Peyer's patch (tissue), 4 donors: ENCODE data around the gene UBE2H.
"Not testable (repeated sequence)": the region's sequence is repeated elsewhere in the genome, so short reads cannot be mapped to it uniquely, and the experiment has no call there.

Source experiments
- CTCF ChIP-seq, 6 experiments: fragments of 450-650 bp in 4 of 6; fragments of 200-600 bp in 2 of 6; sonication (generic) in 1 of 6; IDR thresholded peaks; one replicate each; pipeline ENCODE4 v1.5.1; 2017 to 2019; ENCODE audit warnings: antibody characterized with exemption in 6 of 6, mild to moderate bottlenecking in 3 of 6, moderate library complexity in 1 of 6
- POLR2A ChIP-seq, 2 donors: fragments of 450-650 bp; IDR thresholded peaks; one replicate each; pipeline ENCODE4 v1.5.1; 2017; ENCODE audit warnings: antibody characterized with exemption in 2 of 2, mild to moderate bottlenecking in 2 of 2, moderate library complexity in 2 of 2

GRCh38 chr7:129823143-129823542 lies 129.6 kb downstream of the UBE2H start:
- TF ChIP-seq CTCF, POLR2A (IDR thresholded peaks at IDR 0.05): not testable (repeated sequence)
